ENCODE measurements around the gene UNC5C. TPM values are rescaled to one million over a fixed set of nuclear protein-coding genes. Genes with fewer than 3 reads are reported as not detected.

Gene UNC5C
- total RNA-seq, 4 donors from 2014 or later = 0.98 to 2.3 (median 1.2) TPM

- Histone ChIP-seq H3K27ac (no peak overlapping the region), H3K4me3 (no peak overlapping the region), H3K27me3 (no peaks in the 10 kb centered on the region), H3K4me1 (no peaks in the 10 kb centered on the region), H3K9me3 (peaks cover 3% of the 10 kb centered on the region), H3K36me3 (no peaks in the 10 kb centered on the region)
- DNase-seq (ENCODE audit: low spot score in 2 of 2) = no peak
- 93% methylated on average over 1 of the region's 1 CpG for WGBS
- TF ChIP-seq CTCF (IDR thresholded peaks at IDR 0.05) (no peak), EP300 (IDR thresholded peaks at IDR 0.05) (no peak), POLR2A (IDR thresholded peaks at IDR 0.05) (no peak), POLR2AphosphoS5 (IDR thresholded peaks at IDR 0.05) (no peak)
Observed at GRCh38 chr4:95325665-95326064, 223.1 kb downstream of the UNC5C start.

- H3K27ac ChIP-seq = no peak overlapping the region
- TF ChIP-seq CTCF (IDR thresholded peaks at IDR 0.05) (no peak), POLR2AphosphoS5 (IDR thresholded peaks at IDR 0.05) (no peak), EP300 (IDR thresholded peaks at IDR 0.05) (no peak), POLR2A (IDR thresholded peaks at IDR 0.05) (no peak)
- no peaks in the 10 kb centered on the region for H3K4me1 ChIP-seq
- no peaks in the 10 kb centered on the region for H3K9me3 ChIP-seq
- H3K27me3 ChIP-seq = no peaks in the 10 kb centered on the region
- WGBS = 72% methylated on average over 3 of the region's 3 CpGs
- no peak for DNase-seq (ENCODE audit: low spot score in 2 of 2)
- H3K36me3 ChIP-seq = no peaks in the 10 kb centered on the region
- H3K4me3 ChIP-seq = no peak overlapping the region
Observed at GRCh38 chr4:95319169-95319568, 229.6 kb downstream of the UNC5C start.

GRCh38 chr4:95318483-95318882, 230.3 kb downstream of the UNC5C start:
- no peak for DNase-seq (ENCODE audit: low spot score in 2 of 2)
- no peak for TF ChIP-seq CTCF (IDR thresholded peaks at IDR 0.05)
- TF ChIP-seq POLR2AphosphoS5 (IDR thresholded peaks at IDR 0.05) = no peak
- TF ChIP-seq POLR2A (IDR thresholded peaks at IDR 0.05) = no peak
- no peak for TF ChIP-seq EP300 (IDR thresholded peaks at IDR 0.05)
- Histone ChIP-seq H3K36me3 (no peaks in the 10 kb centered on the region), H3K9me3 (no peaks in the 10 kb centered on the region), H3K4me3 (no peak overlapping the region), H3K27me3 (no peaks in the 10 kb centered on the region), H3K27ac (no peak overlapping the region), H3K4me1 (no peaks in the 10 kb centered on the region)
- 65% methylated on average over 1 of the region's 1 CpG for WGBS

- Histone ChIP-seq H3K27ac (no peak overlapping the region), H3K4me1 (no peaks in the 10 kb centered on the region), H3K9me3 (no peaks in the 10 kb centered on the region), H3K27me3 (no peaks in the 10 kb centered on the region), H3K36me3 (no peaks in the 10 kb centered on the region), H3K4me3 (no peak overlapping the region)
- TF ChIP-seq CTCF (IDR thresholded peaks at IDR 0.05) = no peak
- no peak for DNase-seq (ENCODE audit: low spot score in 2 of 2)
- WGBS = 78% methylated on average over 3 of the region's 3 CpGs
Observed at GRCh38 chr4:95318044-95318443, 230.7 kb downstream of the UNC5C start.

- Histone ChIP-seq H3K4me1 (no peaks in the 10 kb centered on the region), H3K27me3 (no peaks in the 10 kb centered on the region), H3K4me3 (no peak overlapping the region), H3K9me3 (no peaks in the 10 kb centered on the region), H3K36me3 (no peaks in the 10 kb centered on the region), H3K27ac (no peak overlapping the region)
- no peak for TF ChIP-seq POLR2AphosphoS5 (IDR thresholded peaks at IDR 0.05)
- no peak for TF ChIP-seq POLR2A (IDR thresholded peaks at IDR 0.05)
- no peak for TF ChIP-seq CTCF (IDR thresholded peaks at IDR 0.05)
- TF ChIP-seq EP300 (IDR thresholded peaks at IDR 0.05) = no peak
- DNase-seq (ENCODE audit: low spot score in 2 of 2) = no peak
- 73% methylated on average over 10 of the region's 10 CpGs for WGBS
Observed at GRCh38 chr4:95317085-95317793, 231.5 kb downstream of the UNC5C start.
